ENCODE data around the gene PCDHGA10.
A peak's percentile ranks its signal among the peaks of the same experiment; 100 is the strongest.
"Not testable (repeated sequence)": the region's sequence is repeated elsewhere in the genome, so short reads cannot be mapped to it uniquely, and the experiment has no call there.

The PCDHGA10 gene

GRCh38 chr5:141422742-141423291 is 10.0 kb downstream of the PCDHGA10 start:
- intact Hi-C loops (cut with micrococcal nuclease), result no loop called here
- Mint-ChIP-seq H3K9me3 (peaks cover 14% of the 10 kb centered on the region), H3K27ac (no peak overlapping the region)

GRCh38 chr5:141427783-141428426 is 15.1 kb downstream of the PCDHGA10 start:
- Mint-ChIP-seq H3K36me3 (ENCODE audit: low read depth) (peaks cover 4% of the 10 kb centered on the region), H3K27ac (no peak overlapping the region), H3K27me3 (peaks cover 83% of the 10 kb centered on the region), H3K4me1 (ENCODE audit: low read depth) (peaks cover 15% of the 10 kb centered on the region), H3K9me3 (peaks cover 27% of the 10 kb centered on the region), H3K4me3 (no peak overlapping the region)
- intact Hi-C loops (cut with micrococcal nuclease), result no loop called here

More at GRCh38 chr5:141422742-141423291, 10.0 kb downstream of the PCDHGA10 start:
- H3K4me1 Mint-ChIP-seq (ENCODE audit: low read depth), result peaks cover 20% of the 10 kb centered on the region
- peaks cover 1% of the 10 kb centered on the region for H3K36me3 Mint-ChIP-seq (ENCODE audit: low read depth)
- H3K27me3 Mint-ChIP-seq, result peaks cover 88% of the 10 kb centered on the region
- no peak overlapping the region for H3K4me3 Mint-ChIP-seq

GRCh38 chr5:141430332-141431113 is 17.7 kb downstream of the PCDHGA10 start, which contains the start of gene PCDHGA12:
Gene PCDHGA12, plus strand, starts transcription at chr5:141430507. Its CDS starts 253 bp downstream, at chr5:141430760.
- Mint-ChIP-seq H3K4me1 (ENCODE audit: low read depth) (peaks cover 15% of the 10 kb centered on the region), H3K9me3 (peaks cover 31% of the 10 kb centered on the region), H3K4me3 (peak within 1 kb of the TSS; percentile 69), H3K27me3 (peaks cover 75% of the 10 kb centered on the region), H3K36me3 (ENCODE audit: low read depth) (peaks cover 4% of the 10 kb centered on the region), H3K27ac (no peak within 1 kb of the TSS)
- intact Hi-C loops (cut with micrococcal nuclease), result no loop called here

GRCh38 chr5:141431286-141431685 is 18.5 kb downstream of the PCDHGA10 start:
- intact Hi-C loops (cut with micrococcal nuclease), result no loop called here
- Mint-ChIP-seq H3K9me3 (peaks cover 31% of the 10 kb centered on the region), H3K27me3 (peaks cover 70% of the 10 kb centered on the region), H3K4me1 (ENCODE audit: low read depth) (peaks cover 15% of the 10 kb centered on the region), H3K27ac (no peak overlapping the region), H3K36me3 (ENCODE audit: low read depth) (peaks cover 4% of the 10 kb centered on the region), H3K4me3 (peak overlapping the region; percentile 69)

- H3K4me3 Mint-ChIP-seq; H3K27ac Mint-ChIP-seq; H3K36me3 Mint-ChIP-seq (ENCODE audit: low read depth); intact Hi-C loops (cut with micrococcal nuclease): not testable (repeated sequence)
- Mint-ChIP-seq H3K27me3 (peaks cover 63% of the 10 kb centered on the region), H3K4me1 (ENCODE audit: low read depth) (peaks cover 15% of the 10 kb centered on the region), H3K9me3 (peaks cover 31% of the 10 kb centered on the region)
Observed at GRCh38 chr5:141432308-141432707, 19.5 kb downstream of the PCDHGA10 start.

GRCh38 chr5:141432726-141433125 is 19.9 kb downstream of the PCDHGA10 start:
- Mint-ChIP-seq H3K4me1 (ENCODE audit: low read depth) (peaks cover 15% of the 10 kb centered on the region), H3K27me3 (peaks cover 62% of the 10 kb centered on the region), H3K9me3 (peaks cover 31% of the 10 kb centered on the region)
- H3K36me3 Mint-ChIP-seq (ENCODE audit: low read depth); intact Hi-C loops (cut with micrococcal nuclease); H3K4me3 Mint-ChIP-seq; H3K27ac Mint-ChIP-seq: not testable (repeated sequence)

- H3K36me3 Mint-ChIP-seq (ENCODE audit: low read depth), result peaks cover 4% of the 10 kb centered on the region
- peaks cover 31% of the 10 kb centered on the region for H3K9me3 Mint-ChIP-seq
- H3K4me3 Mint-ChIP-seq, result no peak overlapping the region
- peaks cover 15% of the 10 kb centered on the region for H3K4me1 Mint-ChIP-seq (ENCODE audit: low read depth)
- H3K27ac Mint-ChIP-seq, result no peak overlapping the region
- intact Hi-C loops (cut with micrococcal nuclease), result no loop called here
- H3K27me3 Mint-ChIP-seq, result peaks cover 50% of the 10 kb centered on the region
Observed at GRCh38 chr5:141434006-141434405, 21.2 kb downstream of the PCDHGA10 start.

- peaks cover 46% of the 10 kb centered on the region for H3K27me3 Mint-ChIP-seq
- no peaks in the 10 kb centered on the region for H3K4me1 Mint-ChIP-seq (ENCODE audit: low read depth)
- peaks cover 4% of the 10 kb centered on the region for H3K36me3 Mint-ChIP-seq (ENCODE audit: low read depth)
- H3K27ac Mint-ChIP-seq, result no peak overlapping the region
- intact Hi-C loops (cut with micrococcal nuclease), result no loop called here
- no peak overlapping the region for H3K4me3 Mint-ChIP-seq
- peaks cover 11% of the 10 kb centered on the region for H3K9me3 Mint-ChIP-seq
Observed at GRCh38 chr5:141437221-141437620, 24.4 kb downstream of the PCDHGA10 start.

- no peaks in the 10 kb centered on the region for H3K9me3 Mint-ChIP-seq
- no peaks in the 10 kb centered on the region for H3K36me3 Mint-ChIP-seq (ENCODE audit: low read depth)
- no peak overlapping the region for H3K4me3 Mint-ChIP-seq
- intact Hi-C loops (cut with micrococcal nuclease), result no loop called here
- H3K27ac Mint-ChIP-seq, result no peak overlapping the region
- peaks cover 36% of the 10 kb centered on the region for H3K27me3 Mint-ChIP-seq
- no peaks in the 10 kb centered on the region for H3K4me1 Mint-ChIP-seq (ENCODE audit: low read depth)
Observed at GRCh38 chr5:141439411-141440141, 26.8 kb downstream of the PCDHGA10 start.

GRCh38 chr5:141440341-141440740 is 27.6 kb downstream of the PCDHGA10 start:
- Mint-ChIP-seq H3K9me3 (no peaks in the 10 kb centered on the region), H3K36me3 (ENCODE audit: low read depth) (no peaks in the 10 kb centered on the region), H3K27me3 (peaks cover 35% of the 10 kb centered on the region), H3K27ac (no peak overlapping the region), H3K4me3 (no peak overlapping the region), H3K4me1 (ENCODE audit: low read depth) (no peaks in the 10 kb centered on the region)
- intact Hi-C loops (cut with micrococcal nuclease), result no loop called here

- no peak overlapping the region for H3K4me3 Mint-ChIP-seq
- H3K27me3 Mint-ChIP-seq, result peaks cover 36% of the 10 kb centered on the region
- no peak overlapping the region for H3K27ac Mint-ChIP-seq
- no peaks in the 10 kb centered on the region for H3K9me3 Mint-ChIP-seq
- intact Hi-C loops (cut with micrococcal nuclease), result no loop called here
- no peaks in the 10 kb centered on the region for H3K4me1 Mint-ChIP-seq (ENCODE audit: low read depth)
- no peaks in the 10 kb centered on the region for H3K36me3 Mint-ChIP-seq (ENCODE audit: low read depth)
Observed at GRCh38 chr5:141441571-141442170, 28.9 kb downstream of the PCDHGA10 start.

- Mint-ChIP-seq H3K27me3 (peaks cover 11% of the 10 kb centered on the region), H3K27ac (no peak overlapping the region), H3K4me3 (no peak overlapping the region), H3K9me3 (no peaks in the 10 kb centered on the region), H3K36me3 (ENCODE audit: low read depth) (no peaks in the 10 kb centered on the region), H3K4me1 (ENCODE audit: low read depth) (peaks cover 6% of the 10 kb centered on the region)
- intact Hi-C loops (cut with micrococcal nuclease), result no loop called here
Observed at GRCh38 chr5:141465351-141465750, 52.6 kb downstream of the PCDHGA10 start.
